ENCODE data around the gene DOHH. TPM values are rescaled to one million over a fixed set of nuclear protein-coding genes. Genes with fewer than 3 reads are reported as not detected.

Gene DOHH
- total RNA-seq, 1 donor from 2014 or later, result 14.5 TPM

DNA sequence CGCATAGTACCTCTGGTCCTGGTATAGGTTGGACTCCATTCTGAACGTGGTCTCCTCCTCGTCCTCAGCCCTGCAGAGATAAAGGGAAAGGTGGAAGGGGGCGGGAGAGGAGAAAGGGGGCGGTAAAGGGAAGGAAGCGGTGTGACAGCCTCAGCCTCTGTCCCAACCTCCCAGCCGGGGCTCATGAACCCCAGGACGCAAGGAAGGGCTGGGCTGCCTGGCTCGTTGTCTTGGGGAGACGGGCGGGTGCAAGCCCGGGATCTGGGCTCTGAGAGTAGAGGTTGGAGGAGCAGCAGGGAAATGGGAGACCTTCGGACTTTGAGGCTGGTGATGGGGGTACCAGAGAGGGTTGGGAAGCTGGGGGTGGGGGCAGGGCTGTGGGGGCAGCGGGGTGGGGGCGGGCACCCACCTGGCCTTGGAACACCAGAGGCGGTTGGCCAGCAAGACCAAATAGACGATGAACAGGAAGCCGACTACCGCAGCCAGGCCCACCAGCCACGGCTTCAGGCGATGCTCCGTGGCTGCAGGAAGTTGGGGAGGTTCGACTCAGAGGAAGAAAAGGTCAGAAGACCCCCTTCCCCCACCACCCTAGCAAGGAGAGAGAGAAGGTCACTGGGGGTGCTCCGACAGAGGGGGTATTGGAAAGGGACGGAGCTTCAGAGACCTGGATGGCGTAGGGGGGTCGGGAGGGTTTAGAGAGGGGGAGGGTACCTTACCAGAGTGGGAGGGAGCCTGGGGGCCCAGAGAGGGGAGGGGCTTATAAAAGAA, 21.9 kb downstream of the DOHH start:
- no peak for FAIRE-seq
- H3K4me3 ChIP-seq (ENCODE audit: insufficient read depth, low read depth, low read length), result no peak overlapping the region

GRCh38 chr19:3477951-3478350, 22.5 kb downstream of the DOHH start:
- H3K4me3 ChIP-seq (ENCODE audit: insufficient read depth, low read depth, low read length), result no peak overlapping the region
- no peaks in the 10 kb centered on the region for H3K36me3 Mint-ChIP-seq (ENCODE audit: low read depth, unreplicated experiment)
- no peak overlapping the region for H3K9ac ChIP-seq (ENCODE audit: low read length)
- FAIRE-seq (no peak), DNase-seq (ENCODE audit: low read depth) (no peak)
- no peaks in the 10 kb centered on the region for H3K4me1 ChIP-seq (ENCODE audit: insufficient read depth, low read length)
- H4K20me1 ChIP-seq (ENCODE audit: insufficient read depth, low read length), result no peaks in the 10 kb centered on the region
- H3K27me3 Mint-ChIP-seq (ENCODE audit: low read depth, unreplicated experiment), result peaks cover 12% of the 10 kb centered on the region
- H3K9me3 Mint-ChIP-seq (ENCODE audit: unreplicated experiment), result no peaks in the 10 kb centered on the region
- H3K4me1 Mint-ChIP-seq (ENCODE audit: low read depth, unreplicated experiment), result no peaks in the 10 kb centered on the region
- no peaks in the 10 kb centered on the region for H3K9me3 ChIP-seq (ENCODE audit: insufficient read depth, low read depth, low read length)
- H3K27ac ChIP-seq (ENCODE audit: low read depth, low read length), result no peak overlapping the region
- H3K36me3 ChIP-seq (ENCODE audit: insufficient read depth, low read length), result no peaks in the 10 kb centered on the region
- H3K4me2 ChIP-seq (ENCODE audit: low read length), result no peak overlapping the region
- no peak overlapping the region for H3K4me3 Mint-ChIP-seq (ENCODE audit: unreplicated experiment)
- no peak overlapping the region for H3K27ac Mint-ChIP-seq (ENCODE audit: unreplicated experiment)
- H3K79me2 ChIP-seq (ENCODE audit: insufficient read depth, low read length), result no peaks in the 10 kb centered on the region
- H2AFZ ChIP-seq (ENCODE audit: low read depth, low read length), result no peak overlapping the region
- H3K27me3 ChIP-seq (ENCODE audit: insufficient read depth, low read length), result peaks cover 21% of the 10 kb centered on the region
- TF ChIP-seq EZH2 (IDR thresholded peaks at IDR 0.05; ENCODE audit: insufficient read depth, low read length), result no peak
- TF ChIP-seq CTCF (IDR thresholded peaks at IDR 0.05; ENCODE audit: insufficient read depth, low read depth, low read length), result no peak

More for the DNA sequence above, 21.9 kb downstream of the DOHH start:
- no peaks in the 10 kb centered on the region for H3K9me3 ChIP-seq (ENCODE audit: insufficient read depth, low read depth, low read length)
- H3K27me3 Mint-ChIP-seq (ENCODE audit: low read depth, unreplicated experiment), result peaks cover 13% of the 10 kb centered on the region
- H4K20me1 ChIP-seq (ENCODE audit: insufficient read depth, low read length), result no peaks in the 10 kb centered on the region
- H3K9ac ChIP-seq (ENCODE audit: low read length), result no peak overlapping the region
- DNase-seq (ENCODE audit: low read depth), result no peak
- no peak overlapping the region for H3K4me2 ChIP-seq (ENCODE audit: low read length)
- H3K27ac Mint-ChIP-seq (ENCODE audit: unreplicated experiment), result no peak overlapping the region
- H3K27ac ChIP-seq (ENCODE audit: low read depth, low read length), result no peak overlapping the region
- H3K4me3 Mint-ChIP-seq (ENCODE audit: unreplicated experiment), result no peak overlapping the region
- H3K27me3 ChIP-seq (ENCODE audit: insufficient read depth, low read length), result peaks cover 21% of the 10 kb centered on the region
- H3K36me3 Mint-ChIP-seq (ENCODE audit: low read depth, unreplicated experiment), result no peaks in the 10 kb centered on the region
- no peaks in the 10 kb centered on the region for H3K9me3 Mint-ChIP-seq (ENCODE audit: unreplicated experiment)
- no peaks in the 10 kb centered on the region for H3K79me2 ChIP-seq (ENCODE audit: insufficient read depth, low read length)
- H3K4me1 Mint-ChIP-seq (ENCODE audit: low read depth, unreplicated experiment), result no peaks in the 10 kb centered on the region
- TF ChIP-seq CTCF (IDR thresholded peaks at IDR 0.05; ENCODE audit: insufficient read depth, low read depth, low read length), result no peak
- no peak for TF ChIP-seq EZH2 (IDR thresholded peaks at IDR 0.05; ENCODE audit: insufficient read depth, low read length)
- no peaks in the 10 kb centered on the region for H3K36me3 ChIP-seq (ENCODE audit: insufficient read depth, low read length)
- no peak overlapping the region for H2AFZ ChIP-seq (ENCODE audit: low read depth, low read length)
- no peaks in the 10 kb centered on the region for H3K4me1 ChIP-seq (ENCODE audit: insufficient read depth, low read length)

DNA sequence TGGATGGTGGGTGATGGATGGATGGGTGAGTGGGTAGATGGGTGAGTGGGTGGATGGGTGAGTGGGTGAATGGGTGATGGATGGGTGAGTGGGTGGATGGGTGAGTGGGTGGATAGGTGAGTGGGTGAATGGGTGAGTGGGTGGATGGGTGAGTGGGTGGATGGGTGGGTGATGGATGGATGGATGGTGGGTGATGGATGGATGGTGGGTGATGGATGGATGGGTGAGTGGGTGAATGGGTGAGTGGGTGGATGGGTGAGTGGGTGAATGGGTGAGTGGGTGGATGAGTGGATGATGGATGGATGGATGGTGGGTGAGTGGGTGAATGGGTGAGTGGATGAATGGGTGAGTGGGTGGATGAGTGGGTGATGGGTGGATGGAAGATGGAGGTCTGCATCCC, 23.0 kb downstream of the DOHH start:
- H3K9me3 Mint-ChIP-seq (ENCODE audit: unreplicated experiment), result no peaks in the 10 kb centered on the region
- H3K36me3 ChIP-seq (ENCODE audit: insufficient read depth, low read length), result no peaks in the 10 kb centered on the region
- no peak overlapping the region for H3K4me3 ChIP-seq (ENCODE audit: insufficient read depth, low read depth, low read length)

More for the DNA sequence above, 23.0 kb downstream of the DOHH start:
- peaks cover 11% of the 10 kb centered on the region for H3K27me3 Mint-ChIP-seq (ENCODE audit: low read depth, unreplicated experiment)
- no peak overlapping the region for H3K27ac Mint-ChIP-seq (ENCODE audit: unreplicated experiment)
- TF ChIP-seq EZH2 (IDR thresholded peaks at IDR 0.05; ENCODE audit: insufficient read depth, low read length) (no peak), CTCF (IDR thresholded peaks at IDR 0.05; ENCODE audit: insufficient read depth, low read depth, low read length) (no peak)
- Histone ChIP-seq H3K9ac (ENCODE audit: low read length) (no peak overlapping the region), H2AFZ (ENCODE audit: low read depth, low read length) (no peak overlapping the region), H4K20me1 (ENCODE audit: insufficient read depth, low read length) (peaks cover under 1% of the 10 kb centered on the region), H3K4me2 (ENCODE audit: low read length) (no peak overlapping the region), H3K79me2 (ENCODE audit: insufficient read depth, low read length) (no peaks in the 10 kb centered on the region), H3K27ac (ENCODE audit: low read depth, low read length) (no peak overlapping the region), H3K9me3 (ENCODE audit: insufficient read depth, low read depth, low read length) (no peaks in the 10 kb centered on the region), H3K27me3 (ENCODE audit: insufficient read depth, low read length) (peaks cover 21% of the 10 kb centered on the region), H3K4me1 (ENCODE audit: insufficient read depth, low read length) (no peaks in the 10 kb centered on the region)
- no peak overlapping the region for H3K4me3 Mint-ChIP-seq (ENCODE audit: unreplicated experiment)
- no peak for DNase-seq (ENCODE audit: low read depth)
- FAIRE-seq, result no peak
- no peaks in the 10 kb centered on the region for H3K4me1 Mint-ChIP-seq (ENCODE audit: low read depth, unreplicated experiment)
- no peaks in the 10 kb centered on the region for H3K36me3 Mint-ChIP-seq (ENCODE audit: low read depth, unreplicated experiment)
